H9 (cell line): ENCODE measurements around the gene ACSL4. TPM values are rescaled to one million over a fixed set of nuclear protein-coding genes. Genes with fewer than 3 reads are reported as not detected.

Source experiments
- DNase-seq: peaks from one replicate; pipeline ENCODE4 v3.0.0-alpha.2; 2017
- H2AFZ ChIP-seq: one replicate; pipeline ENCODE4 v1.6.1; 2013; ENCODE audit warnings: mild to moderate bottlenecking, low read length, control low read depth, moderate library complexity
- H2AK5ac ChIP-seq: 2 replicates; pipeline ENCODE4 v1.6.1; 2013; ENCODE audit warnings: low read length, control low read depth, mixed read lengths; ENCODE audit not compliant: insufficient read length
- H2BK120ac ChIP-seq: one replicate; pipeline ENCODE4 v1.6.1; 2013; ENCODE audit warnings: low read depth, mild to moderate bottlenecking, low read length, control low read depth, inconsistent platforms; ENCODE audit not compliant: poor library complexity, severe bottlenecking
- H2BK12ac ChIP-seq: 2 replicates; pipeline ENCODE4 v1.6.1; 2013; ENCODE audit warnings: low read length, control low read depth, mixed read lengths, low read depth; ENCODE audit not compliant: insufficient read length
- H2BK15ac ChIP-seq: 2 replicates; pipeline ENCODE4 v1.6.1; 2013; ENCODE audit warnings: low read depth, low read length, control low read depth
- H2BK20ac ChIP-seq: one replicate; pipeline ENCODE4 v1.6.1; 2013; ENCODE audit warnings: low read depth, mild to moderate bottlenecking, low read length, control low read depth, inconsistent platforms; ENCODE audit not compliant: poor library complexity, severe bottlenecking
- H2BK5ac ChIP-seq: 2 replicates; pipeline ENCODE4 v1.6.1; 2013; ENCODE audit warnings: low read length, control low read depth, mixed read lengths; ENCODE audit not compliant: insufficient read length
- H3K14ac ChIP-seq: 2 replicates; pipeline ENCODE4 v1.6.1; 2013; ENCODE audit warnings: low read length, control low read depth; ENCODE audit not compliant: insufficient read depth
- H3K18ac ChIP-seq: 2 replicates; pipeline ENCODE4 v1.6.1; 2013; ENCODE audit warnings: low read depth, mild to moderate bottlenecking, mixed read lengths, low read length, control low read depth; ENCODE audit not compliant: insufficient read length
- H3K23ac ChIP-seq: 2 replicates; pipeline ENCODE4 v1.6.1; 2013; ENCODE audit warnings: low read length, control low read depth, mixed read lengths, low read depth; ENCODE audit not compliant: insufficient read length
- H3K23me2 ChIP-seq: 2 replicates; pipeline ENCODE4 v1.6.1; 2013; ENCODE audit warnings: low read depth, mild to moderate bottlenecking, mixed read lengths, low read length, control low read depth; ENCODE audit not compliant: insufficient read length, poor library complexity, severe bottlenecking
- H3K27ac ChIP-seq: 2 replicates; pipeline ENCODE4 v1.5.1; 2013; ENCODE audit warnings: low read length, control low read depth, mixed read lengths, low read depth; ENCODE audit not compliant: insufficient read length
- H3K27me3 ChIP-seq: 2 replicates; pipeline ENCODE4 v1.6.1; 2013; ENCODE audit warnings: low read length, control low read depth, inconsistent platforms; ENCODE audit not compliant: insufficient read depth
- H3K4ac ChIP-seq: 2 replicates; pipeline ENCODE4 v1.6.1; 2013; ENCODE audit warnings: low read depth, mild to moderate bottlenecking, control low read depth, inconsistent platforms, low read length, moderate library complexity
- H3K4me1 ChIP-seq: 2 replicates; pipeline ENCODE4 v1.6.1; 2013; ENCODE audit warnings: low read length, control low read depth, inconsistent platforms; ENCODE audit not compliant: insufficient read depth
- H3K4me2 ChIP-seq: 2 replicates; pipeline ENCODE4 v1.6.1; 2013; ENCODE audit warnings: low read length, control low read depth, mixed read lengths; ENCODE audit not compliant: insufficient read length, insufficient read depth
- H3K56ac ChIP-seq: 2 replicates; pipeline ENCODE4 v1.6.1; 2013; ENCODE audit warnings: low read depth, mild to moderate bottlenecking, mixed read lengths, low read length, control low read depth; ENCODE audit not compliant: insufficient read length
- H3K79me1 ChIP-seq: 2 replicates; pipeline ENCODE4 v1.6.1; 2013; ENCODE audit warnings: low read depth, mild to moderate bottlenecking, moderate library complexity, low read length, control low read depth, inconsistent platforms; ENCODE audit not compliant: insufficient read depth, poor library complexity, severe bottlenecking
- H3K79me2 ChIP-seq: 2 replicates; pipeline ENCODE4 v1.6.1; 2013; ENCODE audit warnings: low read length, control low read depth, inconsistent platforms; ENCODE audit not compliant: insufficient read depth
- H3K9ac ChIP-seq: 2 replicates; pipeline ENCODE4 v1.6.1; 2013; ENCODE audit warnings: low read length, control low read depth, mixed read lengths; ENCODE audit not compliant: insufficient read length; ENCODE audit errors: extremely low read depth
- H3K9me3 ChIP-seq: one replicate; pipeline ENCODE4 v1.6.1; 2013; ENCODE audit warnings: low read depth, low read length, inconsistent platforms; ENCODE audit not compliant: control insufficient read depth
- H3T11ph ChIP-seq: one replicate; pipeline ENCODE4 v1.6.1; 2013; ENCODE audit warnings: mild to moderate bottlenecking, low read length, control low read depth, inconsistent platforms
- H4K20me1 ChIP-seq: one replicate; pipeline ENCODE4 v1.6.1; 2013; ENCODE audit not compliant: control insufficient read depth, insufficient read length, insufficient read depth
- H4K5ac ChIP-seq: 2 replicates; pipeline ENCODE4 v1.6.1; 2013; ENCODE audit warnings: low read depth, mild to moderate bottlenecking, mixed read lengths, low read length, control low read depth; ENCODE audit not compliant: insufficient read length
- H4K8ac ChIP-seq: replicated peaks from 2 replicates; pipeline ENCODE4 v1.6.1; 2013; ENCODE audit warnings: low read length, control low read depth, mixed read lengths, low read depth; ENCODE audit not compliant: insufficient read length
- H4K91ac ChIP-seq: 2 replicates; pipeline ENCODE4 v1.6.1; 2013; ENCODE audit warnings: low read depth, mild to moderate bottlenecking, moderate library complexity, mixed read lengths, low read length, control low read depth; ENCODE audit not compliant: insufficient read length
- H3K27ac Mint-ChIP-seq, 3 experiments: 2 replicates in 2 of 3; 3 replicates in 1 of 3; pipeline ENCODE4 v1.8.0; 2020 to 2021; ENCODE audit warnings: mixed read lengths in 3 of 3, mild to moderate bottlenecking in 1 of 3, moderate library complexity in 1 of 3
- H3K27me3 Mint-ChIP-seq: 2 replicates; pipeline ENCODE4 v1.8.0; 2021; ENCODE audit warnings: low read depth, mild to moderate bottlenecking, moderate library complexity, mixed read lengths
- H3K36me3 Mint-ChIP-seq, 3 experiments: 2 replicates in 2 of 3; 3 replicates in 1 of 3; pipeline ENCODE4 v1.8.0; 2020 to 2021; ENCODE audit warnings: low read depth in 3 of 3, mixed read lengths in 3 of 3; ENCODE audit not compliant: insufficient read depth in 1 of 3
- H3K4me1 Mint-ChIP-seq, 2 experiments: 2 replicates each; pipeline ENCODE4 v1.8.0; 2020; ENCODE audit warnings: mixed read lengths in 2 of 2
- H3K4me3 Mint-ChIP-seq, 2 experiments: 2 replicates in 1 of 2; 3 replicates in 1 of 2; pipeline ENCODE4 v1.8.0; 2020 to 2021; ENCODE audit warnings: mild to moderate bottlenecking in 2 of 2, mixed read lengths in 2 of 2, moderate library complexity in 1 of 2
- H3K9me3 Mint-ChIP-seq, 2 experiments: 2 replicates in 1 of 2; 3 replicates in 1 of 2; pipeline ENCODE4 v1.8.0; 2020; ENCODE audit warnings: mild to moderate bottlenecking in 2 of 2, mixed read lengths in 2 of 2, moderate library complexity in 1 of 2
- CTCF ChIP-seq: fragments of 200-600 bp; sonication (generic); conservative IDR thresholded peaks from 3 replicates; pipeline ENCODE4 v1.8.0; 2021; ENCODE audit warnings: antibody characterized with exemption, mild to moderate bottlenecking
- total RNA-seq: library from RNA; stranded (reverse); gene quantifications from 2 replicates; pipeline ENCODE4 v1.2.1, GENCODE V29; 2021

Gene ACSL4
- total RNA-seq, 1 experiment from 2014 or later = 41.6 TPM

DNA sequence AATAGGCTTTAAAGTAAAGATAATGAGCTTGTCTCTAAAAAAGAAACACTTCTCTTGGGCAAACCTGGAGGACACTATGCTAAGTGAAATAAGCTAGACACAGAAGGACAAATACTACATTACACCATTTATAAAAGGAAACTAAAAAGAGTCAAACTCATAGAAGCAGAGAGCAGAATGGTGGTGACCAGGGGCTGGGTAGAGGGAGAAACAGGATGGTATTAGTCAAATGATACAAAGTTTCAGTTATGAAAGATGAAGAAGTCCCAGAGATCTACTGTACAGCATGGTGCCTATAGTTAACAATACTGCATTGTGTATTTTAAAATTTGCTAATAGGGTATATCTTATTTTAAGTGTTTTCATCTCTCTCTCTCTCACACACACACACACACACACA lies 28.5 kb downstream of the ACSL4 start:
- no peaks in the 10 kb centered on the region for H3K27me3 Mint-ChIP-seq
- peaks cover 6 to 7% of the 10 kb centered on the region in 2 experiments for H3K4me1 Mint-ChIP-seq
- Histone ChIP-seq H3K9me3 (no peaks in the 10 kb centered on the region), H2AFZ (no peak overlapping the region), H3K79me2 (no peaks in the 10 kb centered on the region; the same call in 1 of the 2 replicates), H3K4ac (no peak overlapping the region), H2BK20ac (no peak overlapping the region), H4K20me1 (no peaks in the 10 kb centered on the region), H3K56ac (no peak overlapping the region), H3T11ph (no peak overlapping the region), H2BK120ac (no peak overlapping the region), H2BK5ac (no peak overlapping the region), H4K8ac (no peak overlapping the region), H2AK5ac (no peak overlapping the region), H3K18ac (no peak overlapping the region), H3K14ac (no peak overlapping the region), H3K27ac (no peak overlapping the region), H2BK15ac (no peak overlapping the region), H3K79me1 (no peaks in the 10 kb centered on the region), H3K4me2 (no peak overlapping the region), H3K4me1 (no peaks in the 10 kb centered on the region), H3K23me2 (no peaks in the 10 kb centered on the region), H4K91ac (no peak overlapping the region), H2BK12ac (no peak overlapping the region), H4K5ac (no peak overlapping the region), H3K9ac (no peak overlapping the region), H3K27me3 (no peaks in the 10 kb centered on the region), H3K23ac (no peak overlapping the region)
- H3K4me3 Mint-ChIP-seq = no peak overlapping the region
- no peak overlapping the region for H3K27ac Mint-ChIP-seq
- H3K36me3 Mint-ChIP-seq = peaks cover 2 to 5% (median 5%) of the 10 kb centered on the region in 3 experiments; a peak in 4 of 7 replicates
- H3K9me3 Mint-ChIP-seq = peaks cover 0 to 3% of the 10 kb centered on the region in 2 experiments; a peak in 1 of 5 replicates
- DNase-seq = no peak
- no peak for TF ChIP-seq CTCF
